Measurements from ENCODE around the gene TRAF2. TPM values are rescaled to one million over a fixed set of nuclear protein-coding genes. Genes with fewer than 3 reads are reported as not detected.
A peak's percentile ranks its signal among the peaks of the same experiment; 100 is the strongest.

The TRAF2 gene
- total RNA-seq, 1 experiment from 2014 or later, result 18.5 TPM

DNA sequence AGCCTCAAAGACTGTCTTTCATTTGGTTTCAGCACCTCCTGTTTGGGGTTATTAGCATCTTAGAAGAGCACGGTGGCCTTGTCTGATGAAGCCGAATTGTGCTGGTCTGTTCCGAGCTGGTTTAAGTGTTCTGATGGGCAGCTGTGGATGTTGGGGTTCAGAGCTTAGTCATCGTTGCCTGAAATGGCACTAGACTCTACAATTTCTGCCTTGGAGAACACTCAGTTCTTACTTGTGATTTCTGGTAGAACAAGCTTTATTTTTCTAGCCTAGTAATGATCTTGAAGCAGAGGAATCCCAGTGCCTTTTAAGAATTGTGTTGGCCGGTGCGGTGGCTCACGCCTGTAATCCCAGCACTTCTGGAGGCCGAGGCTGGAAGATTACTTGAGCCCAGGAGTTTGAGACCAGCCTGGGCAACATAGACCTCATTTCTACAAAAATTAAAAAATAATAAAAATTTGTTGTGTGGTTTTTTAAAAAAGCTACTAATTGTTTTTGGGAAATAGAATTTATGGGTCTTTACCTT, 50.4 kb downstream of the TRAF2 start:
- DNase-seq (ENCODE audit: low read depth), result no peak

DNA sequence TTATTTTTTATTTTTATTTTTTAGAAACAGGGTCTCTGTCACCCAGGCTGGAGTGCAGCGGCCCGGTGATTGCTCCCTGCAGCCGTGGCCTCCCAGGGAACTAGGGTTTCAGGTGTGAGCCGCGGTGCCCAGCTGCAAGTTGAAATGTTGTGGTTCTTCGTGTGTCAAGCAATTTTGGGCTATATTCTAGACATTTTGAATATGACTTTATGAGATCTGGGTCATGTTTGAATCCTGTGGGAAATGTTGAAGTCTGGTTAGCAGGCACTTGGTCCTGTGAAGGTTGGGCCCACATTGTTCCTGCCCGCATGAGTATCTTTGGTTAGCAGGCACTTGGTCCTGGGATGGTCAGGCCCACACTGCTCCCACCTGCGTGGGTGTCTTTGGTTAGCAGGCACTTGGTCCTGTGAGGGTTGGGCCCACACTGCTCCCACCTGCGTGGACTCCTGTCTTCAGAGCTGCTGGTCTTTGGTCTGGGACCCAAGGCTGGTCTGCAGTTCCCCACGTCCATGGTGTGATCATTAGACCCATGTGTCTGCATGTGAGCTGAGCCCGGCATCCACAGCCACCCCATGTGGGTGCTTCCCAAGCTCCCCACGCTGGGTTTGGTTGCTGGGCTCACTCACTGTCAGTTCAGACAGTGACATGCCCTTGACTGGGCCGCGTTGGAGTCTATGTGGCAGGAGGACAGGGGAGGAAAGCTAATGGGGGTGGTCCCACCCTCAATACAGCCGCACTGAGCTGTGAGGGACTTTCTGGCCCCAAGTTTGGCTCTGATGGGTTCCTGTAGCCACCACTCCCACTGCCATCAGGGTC, 51.1 kb downstream of the TRAF2 start:
- no peak for DNase-seq (ENCODE audit: low read depth)

DNA sequence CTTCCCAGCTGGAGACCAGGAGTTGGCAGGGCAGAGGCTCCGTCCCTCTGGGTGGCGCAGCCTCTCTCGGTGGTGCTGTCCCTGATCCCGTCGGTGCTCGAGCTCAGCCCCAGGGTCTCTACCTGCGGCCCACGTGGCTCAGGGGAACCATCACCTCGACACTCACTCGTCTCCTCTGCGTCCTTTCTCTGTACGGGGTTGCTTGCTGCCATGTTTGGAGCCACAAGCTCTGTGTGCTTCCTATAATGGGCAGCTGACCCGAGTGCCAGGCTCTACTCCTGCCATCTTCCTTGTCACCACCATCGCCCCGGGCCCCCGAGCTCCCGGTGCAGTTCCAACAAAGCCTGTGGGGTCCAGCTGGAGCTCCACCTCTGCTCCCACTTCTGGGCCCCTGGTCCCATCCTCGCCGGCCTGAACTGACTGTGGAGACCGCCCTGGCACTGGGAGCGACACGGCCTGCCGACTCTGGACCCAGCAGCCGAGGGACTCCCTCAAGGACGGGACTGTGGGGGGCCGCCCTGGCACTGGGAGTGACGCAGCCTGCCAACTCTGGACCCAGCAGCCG, 53.2 kb downstream of the TRAF2 start:
- no peak for DNase-seq (ENCODE audit: low read depth)

- no peak for DNase-seq (ENCODE audit: low read depth)
Measured at GRCh38 chr9:136939996-136940525, 53.7 kb downstream of the TRAF2 start.

DNA sequence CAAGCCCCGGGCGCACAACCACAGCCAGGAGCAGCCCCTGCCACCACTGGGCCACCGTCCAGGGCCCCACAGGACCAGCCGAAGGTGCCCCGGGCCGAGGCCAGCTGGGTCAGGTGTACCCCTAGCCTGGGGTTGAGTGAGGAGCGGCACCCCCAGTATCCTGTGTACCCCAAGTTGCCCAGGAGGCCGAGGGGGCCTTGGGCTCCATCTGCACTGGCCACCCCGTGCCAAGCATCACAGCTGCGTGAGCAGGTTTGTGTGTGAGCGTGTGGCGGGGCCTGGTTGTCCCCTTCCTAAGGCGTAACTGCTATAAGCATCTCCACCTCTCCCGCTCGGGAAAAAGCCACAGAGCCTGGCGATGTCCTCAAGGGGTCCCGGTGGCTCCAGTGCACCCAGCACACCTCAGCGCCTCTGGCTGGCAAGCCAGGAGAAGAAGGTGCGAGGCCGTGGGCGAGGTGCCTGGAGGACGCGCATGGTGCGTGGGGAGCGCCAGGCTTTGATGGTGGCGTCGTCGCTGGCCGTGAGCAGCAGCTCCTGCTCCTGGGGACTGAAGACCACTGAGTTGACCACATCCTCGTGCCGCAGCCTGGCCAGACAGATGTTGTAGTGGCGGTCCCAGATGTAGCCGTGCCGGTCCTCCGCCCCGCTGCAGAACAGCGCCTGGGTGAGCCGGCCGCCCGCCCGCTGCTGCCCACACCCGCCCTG, 54.4 kb downstream of the TRAF2 start:
- DNase-seq (ENCODE audit: low read depth), result no peak

GRCh38 chr9:136941231-136942111, 55.2 kb downstream of the TRAF2 start:
- no peak for DNase-seq (ENCODE audit: low read depth)

DNA sequence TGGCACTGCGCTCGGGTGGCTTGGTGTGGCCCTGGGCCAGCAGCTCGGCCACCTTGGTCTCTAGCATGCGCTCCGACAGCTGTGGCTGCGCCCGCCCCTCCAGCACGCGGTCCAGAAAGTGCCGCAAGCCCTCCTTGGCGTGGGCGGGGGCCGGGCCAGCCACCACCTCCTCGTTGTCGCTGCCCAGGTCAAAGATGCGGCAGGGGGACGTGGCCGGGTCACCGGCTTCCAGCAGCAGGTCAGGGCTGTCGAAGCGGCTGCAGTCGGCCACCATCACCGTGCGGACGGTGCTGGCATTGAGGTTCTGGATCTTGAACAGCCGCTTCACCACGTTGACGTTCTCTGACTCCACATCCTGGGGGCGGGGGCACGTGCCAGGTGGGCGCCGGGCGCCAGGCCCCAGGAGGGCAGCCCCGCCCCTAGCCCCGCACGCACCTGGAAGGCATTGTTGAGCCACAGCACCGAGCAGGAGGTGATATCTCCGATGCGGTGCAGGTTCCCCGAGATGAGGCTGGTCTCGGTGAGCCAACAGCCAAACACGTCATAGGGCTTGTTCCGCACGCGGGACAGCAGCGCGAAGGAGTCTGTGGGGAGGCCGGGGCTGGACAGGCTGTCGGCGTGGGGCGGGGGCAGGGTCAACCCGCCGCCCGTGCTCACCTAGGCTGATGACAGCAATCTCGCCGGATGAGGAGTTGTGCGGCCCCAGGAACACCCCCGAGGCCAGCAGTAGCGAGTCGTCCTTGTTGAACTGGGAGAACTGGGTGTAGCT, 56.0 kb downstream of the TRAF2 start:
- no peak for DNase-seq (ENCODE audit: low read depth)

- no peak for DNase-seq (ENCODE audit: low read depth)
Measured at GRCh38 chr9:136942881-136943230, 56.5 kb downstream of the TRAF2 start.

DNA sequence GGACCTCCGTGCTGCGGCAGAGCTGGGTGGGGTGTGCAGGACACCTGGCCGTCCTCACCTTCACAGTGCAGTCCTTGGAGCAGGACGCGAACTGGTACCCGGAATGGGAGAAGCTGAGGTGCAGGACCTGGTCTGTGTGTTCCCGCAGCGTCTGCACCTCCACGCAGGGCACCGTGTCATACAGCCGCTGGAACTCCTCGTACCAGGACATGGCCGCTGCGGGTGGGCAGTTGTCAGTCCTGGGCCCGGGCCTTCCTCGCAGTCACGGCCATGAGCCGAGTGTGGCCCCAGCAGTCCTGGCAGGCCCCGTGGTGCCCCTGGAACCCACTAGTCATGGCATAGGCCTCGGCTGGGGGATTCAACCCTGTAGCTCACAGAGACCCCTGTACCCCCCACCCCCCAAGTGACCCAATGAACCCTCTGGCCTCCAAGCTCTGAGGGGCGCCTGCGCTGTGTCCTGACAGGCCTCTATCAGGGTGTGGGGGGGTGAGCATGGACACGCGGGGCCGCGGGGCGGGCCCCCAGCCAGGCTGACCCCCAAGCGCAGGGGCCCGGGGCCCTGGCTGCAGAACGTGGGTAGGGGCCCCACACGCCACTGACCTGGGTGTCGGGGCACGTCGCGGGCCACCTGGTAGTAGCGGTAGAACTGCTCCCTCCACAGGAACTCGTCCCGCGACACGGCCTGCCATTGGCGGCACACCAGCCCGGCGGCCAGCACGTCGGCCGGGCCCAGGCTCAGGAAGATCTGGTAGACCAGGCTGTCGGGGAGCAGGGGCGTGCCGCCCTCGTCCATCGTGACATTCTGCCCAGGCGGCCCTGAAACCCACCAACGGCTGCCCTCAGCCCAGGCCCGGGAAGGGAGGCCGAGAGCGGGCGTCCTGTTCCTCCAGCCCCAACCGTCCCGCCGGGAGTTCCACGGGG, 57.2 kb downstream of the TRAF2 start:
- DNase-seq (ENCODE audit: low read depth), result no peak

DNA sequence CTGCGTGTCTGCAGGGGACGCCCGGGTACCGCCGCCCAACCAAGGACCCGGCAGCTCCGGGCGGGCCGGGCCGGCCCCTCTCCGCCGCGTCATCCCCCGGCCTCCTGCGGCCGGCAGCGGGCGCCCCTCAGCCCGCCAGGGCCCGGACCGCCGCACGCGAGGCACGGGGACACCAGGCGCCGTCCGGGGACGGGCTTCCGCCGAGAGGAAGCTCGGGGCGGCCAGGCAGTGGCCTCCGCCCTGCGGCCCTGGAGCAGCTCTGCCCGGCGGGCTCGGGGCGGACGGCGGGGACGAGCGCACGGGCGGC, 57.8 kb downstream of the TRAF2 start:
- DNase-seq (ENCODE audit: low read depth), result peak; percentile 32

DNA sequence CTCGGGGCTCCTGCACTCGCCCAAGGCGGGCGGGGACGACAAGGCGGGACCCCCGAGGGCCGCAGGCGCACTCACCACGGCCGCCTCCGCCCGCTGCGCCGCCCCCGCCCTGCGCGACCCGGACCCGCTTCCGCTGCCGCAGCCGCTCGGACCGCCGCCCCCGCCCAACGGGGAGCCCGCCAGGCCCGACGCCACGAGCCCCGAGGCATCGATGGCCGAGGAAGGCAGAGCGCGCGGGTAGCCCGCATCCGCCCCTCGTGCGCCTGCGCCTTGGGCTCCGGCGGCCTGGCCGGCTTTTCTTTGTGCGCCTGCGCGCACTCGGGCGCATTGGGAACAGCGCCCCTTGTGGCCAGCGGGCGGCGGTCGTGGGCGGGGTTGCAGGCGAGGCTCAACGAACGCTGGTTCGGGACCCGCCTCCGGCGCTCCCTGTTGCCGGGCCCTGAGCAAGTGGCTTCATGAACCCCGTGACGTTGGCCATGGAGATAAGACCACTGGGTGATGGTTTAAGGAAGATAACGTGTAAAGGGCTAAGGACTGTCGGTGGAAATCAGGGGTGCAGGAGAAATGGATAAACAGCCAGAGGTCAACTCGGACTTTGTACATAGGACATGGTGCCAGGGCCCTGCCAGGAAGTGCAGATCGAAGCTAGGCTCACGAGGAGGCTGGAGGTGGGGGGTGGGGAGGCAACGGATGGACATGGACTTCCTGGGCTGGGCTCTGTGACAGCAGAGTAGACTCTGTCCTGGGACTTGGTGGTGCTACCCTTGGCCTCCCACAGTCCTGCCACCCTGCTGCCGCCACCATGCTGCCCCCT, 58.4 kb downstream of the TRAF2 start, which contains the start of the genes C8G and FBXW5:
C8G (plus strand) TSS at position 725 of the 814 bp plus-strand sequence; CDS start at position 803, 78 bp downstream.
FBXW5 (minus strand) TSS at position 220 of the 814 bp plus-strand sequence. CDS start 655 bp downstream, outside the sequence.
- DNase-seq (ENCODE audit: low read depth), result peak; percentile 84

- DNase-seq (ENCODE audit: low read depth), result no peak
Measured at GRCh38 chr9:136945333-136946227, 59.3 kb downstream of the TRAF2 start.

DNA sequence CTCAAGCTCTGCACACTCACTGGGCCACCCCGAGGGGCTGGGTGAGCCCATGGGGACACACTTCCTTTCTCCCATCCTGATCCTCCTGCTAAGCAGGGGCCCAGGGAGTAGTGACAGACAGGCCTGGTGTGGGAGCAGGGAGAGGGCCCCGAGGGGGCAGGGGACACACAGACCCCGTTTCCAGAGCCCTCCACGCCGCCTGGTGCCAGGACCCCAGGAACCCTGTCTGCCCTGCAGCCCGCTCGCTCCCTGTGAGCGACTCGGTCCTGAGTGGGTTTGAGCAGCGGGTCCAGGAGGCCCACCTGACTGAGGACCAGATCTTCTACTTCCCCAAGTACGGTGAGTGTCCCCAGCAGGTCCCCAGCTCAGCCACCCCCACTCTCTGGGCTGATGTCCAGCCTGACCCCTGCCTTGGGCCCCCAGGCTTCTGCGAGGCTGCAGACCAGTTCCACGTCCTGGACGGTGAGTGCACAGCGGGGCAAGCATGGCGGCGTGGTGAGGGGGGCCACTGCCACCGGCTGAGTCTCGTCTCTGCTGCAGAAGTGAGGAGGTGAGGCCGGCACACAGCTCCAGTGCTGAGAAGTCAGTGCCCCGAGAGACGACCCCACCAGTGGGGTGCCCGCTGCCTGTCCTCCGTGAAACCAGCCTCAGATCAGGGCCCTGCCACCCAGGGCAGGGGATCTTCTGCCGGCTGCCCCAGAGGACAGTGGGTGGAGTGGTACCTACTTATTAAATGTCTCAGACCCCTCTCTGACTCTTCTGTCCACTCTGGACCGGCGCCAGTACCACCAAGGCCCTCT, 60.1 kb downstream of the TRAF2 start:
- DNase-seq (ENCODE audit: low read depth), result no peak

- no peak for DNase-seq (ENCODE audit: low read depth)
Measured at GRCh38 chr9:136947028-136947891, 60.9 kb downstream of the TRAF2 start.

- peak; percentile 42 for DNase-seq (ENCODE audit: low read depth)
Measured at GRCh38 chr9:136947955-136948510, 61.7 kb downstream of the TRAF2 start.
